ENCODE data around the gene MEX3A. TPM values are rescaled to one million over a fixed set of nuclear protein-coding genes. Genes with fewer than 3 reads are reported as not detected.

MEX3A gene
- total and polyA plus RNA-seq, 10 of the 15 experiments (the other 5 are each of a cell fraction or from before 2014, with no cell fraction given) = 0.11 to 5.1 (median 1.7) TPM

DNA sequence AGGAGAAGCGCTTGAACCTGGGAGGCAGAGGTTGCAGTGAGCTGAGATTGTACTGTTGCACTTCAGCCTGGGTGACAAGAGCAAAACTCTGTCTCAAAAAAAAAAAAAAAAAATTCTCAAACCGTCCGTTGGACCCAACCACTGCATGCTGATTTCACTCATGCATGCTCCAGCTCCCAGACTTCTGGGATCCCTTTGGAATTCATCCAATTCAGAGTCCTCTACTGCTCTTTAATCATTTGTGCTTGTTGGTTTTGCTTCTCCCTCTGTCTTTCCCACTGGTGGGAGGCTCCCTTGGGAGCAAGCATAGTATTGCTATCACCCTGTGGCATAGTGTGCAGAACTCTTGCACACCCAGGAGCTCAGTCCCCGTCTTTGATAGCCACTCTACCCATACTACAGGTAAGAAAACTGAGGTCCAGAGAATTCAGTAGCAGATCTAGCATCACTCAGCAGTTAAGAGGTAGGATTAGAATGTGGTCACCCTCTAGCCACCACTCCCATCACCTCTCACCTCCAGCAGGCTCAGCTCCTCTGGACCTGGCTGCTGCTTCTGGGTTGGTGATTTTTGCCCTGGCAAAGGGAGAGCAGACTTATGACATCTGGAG lies 29.2 kb upstream of the MEX3A start:
- ATAC-seq (no peak), FAIRE-seq (no peak), DNase-seq (ENCODE audit: low read depth, low spot score) (no peak)
- CTCF ChIA-PET = interaction anchor here (0.9 to 25.7 kb wide), 3 partner anchors 14 to 224 kb away, joined by 4 to 1294 read pairs (median 60); no protein-coding TSS in a partner anchor
- no TSS peak for BruUV-seq (replicated peaks)
- Histone ChIP-seq H3K9ac (ENCODE audit: control insufficient read depth, insufficient read depth, low read length) (no peak overlapping the region), H2AFZ (ENCODE audit: control insufficient read depth, low read depth, low read length) (no peak overlapping the region), H3K27ac (ENCODE audit: control insufficient read depth, insufficient read depth) (no peak overlapping the region), H3K4me1 (ENCODE audit: control insufficient read depth, insufficient read depth, low read length) (peaks cover 17% of the 10 kb centered on the region), H3K4me2 (ENCODE audit: control insufficient read depth, insufficient read depth) (no peak overlapping the region), H3K4me3 (no peak overlapping the region), H3K79me2 (ENCODE audit: control insufficient read depth, insufficient read depth, low read length) (peaks cover 18% of the 10 kb centered on the region), H3K27me3 (replicated peaks in 1 of 2; ENCODE audit: control insufficient read depth in 2 of 2, insufficient read depth in 2 of 2, low read length in 1 of 2) (no peaks in the 10 kb centered on the region), H3K9me3 (replicated peaks; ENCODE audit: control insufficient read depth, insufficient read depth, low read length) (no peaks in the 10 kb centered on the region), H4K20me1 (ENCODE audit: control insufficient read depth, insufficient read depth) (no peaks in the 10 kb centered on the region), H3K36me3 (ENCODE audit: control insufficient read depth in 2 of 2, insufficient read depth in 2 of 2, low read length in 1 of 2) (no peaks in the 10 kb centered on the region)
- SMC1A ChIA-PET (ENCODE audit: uncharacterized antibody, unreplicated experiment) = interaction anchor here (0.7 to 1.9 kb wide), 8 partner anchors 8 to 114 kb away, joined by 3 to 5 read pairs (median 3); partner anchors contain the start of gene MEX3A
- intact Hi-C loops (cut with micrococcal nuclease; ENCODE audit: unreplicated experiment) (no loop called here), in situ Hi-C loops (cut with MboI) (no loop called here)
- WGBS (ENCODE audit: insufficient coverage, insufficient replicate concordance, low lambda C conversion rate, missing lambda C conversion rate) = 92% methylated on average over 4 of the region's 4 CpGs
- RAD21 ChIA-PET (ENCODE audit: unreplicated experiment) = interaction anchor here (10.4 to 22.2 kb wide), 2 partner anchors 13 to 16 kb away, joined by 105 to 695 read pairs; no protein-coding TSS in a partner anchor
- POLR2A ChIA-PET = interaction anchor here (0.6 kb wide), 1 partner anchor 17 kb away, joined by 4 read pairs; no protein-coding TSS in a partner anchor
- TF ChIP-seq BMI1 (IDR thresholded peaks at IDR 0.05; ENCODE audit: borderline replicate concordance) (no peak), SIX5 (IDR thresholded peaks at IDR 0.05; ENCODE audit: low read depth, low read length, severe bottlenecking) (no peak), SP1 (IDR thresholded peaks at IDR 0.05; ENCODE audit: low read depth, low read length) (no peak), CEBPB (IDR thresholded peaks at IDR 0.05; ENCODE audit: borderline replicate concordance in 1 of 2, low read depth in 2 of 2, low read length in 2 of 2) (no peak), EP300 (IDR thresholded peaks at IDR 0.05; ENCODE audit: borderline replicate concordance in 1 of 2, control insufficient read depth in 1 of 2, low read depth in 2 of 2, low read length in 2 of 2) (no peak), SRF (IDR thresholded peaks at IDR 0.05; ENCODE audit: low read depth in 2 of 2, low read length in 2 of 2) (no peak), IKZF2 (IDR thresholded peaks at IDR 0.05) (no peak), IKZF1 (conservative IDR thresholded peaks at IDR 0.05) (no peak), PRDM15 (CRISPR knock-in tag; IDR thresholded peaks at IDR 0.05) (no peak), JUNB (IDR thresholded peaks at IDR 0.05) (no peak), CBX5 (IDR thresholded peaks at IDR 0.05; ENCODE audit: low read depth) (no peak), CREM (IDR thresholded peaks at IDR 0.05; ENCODE audit: low read depth) (no peak), SMARCA5 (IDR thresholded peaks at IDR 0.05) (no peak), KAT2A (conservative IDR thresholded peaks at IDR 0.05; ENCODE audit: control insufficient read depth, low read depth, low read length) (no peak), TCF3 (IDR thresholded peaks at IDR 0.05; ENCODE audit: borderline replicate concordance, insufficient read depth, low read depth, low read length) (no peak), MTA2 (IDR thresholded peaks at IDR 0.05; ENCODE audit: low read depth) (no peak)
- TF ChIP-seq, protein P1, sequence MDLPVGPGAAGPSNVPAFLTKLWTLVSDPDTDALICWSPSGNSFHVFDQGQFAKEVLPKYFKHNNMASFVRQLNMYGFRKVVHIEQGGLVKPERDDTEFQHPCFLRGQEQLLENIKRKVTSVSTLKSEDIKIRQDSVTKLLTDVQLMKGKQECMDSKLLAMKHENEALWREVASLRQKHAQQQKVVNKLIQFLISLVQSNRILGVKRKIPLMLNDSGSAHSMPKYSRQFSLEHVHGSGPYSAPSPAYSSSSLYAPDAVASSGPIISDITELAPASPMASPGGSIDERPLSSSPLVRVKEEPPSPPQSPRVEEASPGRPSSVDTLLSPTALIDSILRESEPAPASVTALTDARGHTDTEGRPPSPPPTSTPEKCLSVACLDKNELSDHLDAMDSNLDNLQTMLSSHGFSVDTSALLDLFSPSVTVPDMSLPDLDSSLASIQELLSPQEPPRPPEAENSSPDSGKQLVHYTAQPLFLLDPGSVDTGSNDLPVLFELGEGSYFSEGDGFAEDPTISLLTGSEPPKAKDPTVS (IDR thresholded peaks at IDR 0.05; ENCODE audit: low read depth, low read length) = no peak
- TF ChIP-seq, protein P2, sequence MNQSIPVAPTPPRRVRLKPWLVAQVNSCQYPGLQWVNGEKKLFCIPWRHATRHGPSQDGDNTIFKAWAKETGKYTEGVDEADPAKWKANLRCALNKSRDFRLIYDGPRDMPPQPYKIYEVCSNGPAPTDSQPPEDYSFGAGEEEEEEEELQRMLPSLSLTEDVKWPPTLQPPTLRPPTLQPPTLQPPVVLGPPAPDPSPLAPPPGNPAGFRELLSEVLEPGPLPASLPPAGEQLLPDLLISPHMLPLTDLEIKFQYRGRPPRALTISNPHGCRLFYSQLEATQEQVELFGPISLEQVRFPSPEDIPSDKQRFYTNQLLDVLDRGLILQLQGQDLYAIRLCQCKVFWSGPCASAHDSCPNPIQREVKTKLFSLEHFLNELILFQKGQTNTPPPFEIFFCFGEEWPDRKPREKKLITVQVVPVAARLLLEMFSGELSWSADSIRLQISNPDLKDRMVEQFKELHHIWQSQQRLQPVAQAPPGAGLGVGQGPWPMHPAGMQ (IDR thresholded peaks at IDR 0.05; ENCODE audit: borderline replicate concordance) = no peak

Measured in GM12878 (cell line).